ENCODE results near the gene SEMA4B. TPM values are rescaled to one million over a fixed set of nuclear protein-coding genes. Genes with fewer than 3 reads are reported as not detected.
"Not testable (repeated sequence)": the region's sequence is repeated elsewhere in the genome, so short reads cannot be mapped to it uniquely, and the experiment has no call there.

Gene SEMA4B
- total RNA-seq, 2 donors from 2014 or later = 102 to 141 TPM

DNA sequence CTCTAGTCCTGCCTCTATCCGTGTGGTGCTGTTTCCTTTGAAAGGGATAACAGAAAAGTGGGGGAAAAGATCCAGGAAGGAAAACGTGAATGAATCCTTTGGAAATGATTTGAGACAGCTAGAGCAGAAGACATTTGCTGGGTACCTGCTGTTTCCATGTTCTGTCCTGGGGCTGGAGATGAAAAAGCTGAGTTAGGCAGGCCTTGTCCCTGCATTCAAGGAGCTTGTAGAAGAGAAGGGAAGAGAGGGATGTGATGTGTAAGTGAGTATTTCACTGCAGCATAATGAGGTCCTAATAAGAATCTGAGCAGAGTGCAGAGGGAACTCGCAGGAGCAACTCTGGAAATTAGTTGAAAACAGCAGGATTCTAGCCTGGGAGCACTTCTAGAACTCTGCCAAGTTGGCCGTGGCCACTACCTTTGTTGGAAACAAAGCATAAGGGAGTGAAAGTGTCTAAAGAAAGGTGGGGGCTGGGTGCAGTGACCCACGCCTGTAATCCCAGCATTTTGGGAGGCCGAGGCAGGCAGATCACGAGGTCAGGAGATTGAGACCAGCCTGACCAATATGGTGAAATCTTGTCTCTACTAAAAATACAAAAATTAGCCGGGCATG, 13.8 kb upstream of the SEMA4B start:
- Histone ChIP-seq H3K27me3 (no peaks in the 10 kb centered on the region), H3K9me3 (no peaks in the 10 kb centered on the region), H3K4me1 (peaks cover 34% of the 10 kb centered on the region), H3K9ac (ENCODE audit: low read depth in 2 of 2, low read length in 2 of 2) (peak overlapping the region in 1 of 2 donors; percentile 67), H3K36me3 (no peaks in the 10 kb centered on the region), H3K27ac (peak overlapping the region; percentile 99), H3K4me3 (no peak overlapping the region)
- no peak for DNase-seq
- intact Hi-C loops (cut with DNase I) = no loop called here
- no peak for TF ChIP-seq CTCF (IDR thresholded peaks at IDR 0.05)

DNA sequence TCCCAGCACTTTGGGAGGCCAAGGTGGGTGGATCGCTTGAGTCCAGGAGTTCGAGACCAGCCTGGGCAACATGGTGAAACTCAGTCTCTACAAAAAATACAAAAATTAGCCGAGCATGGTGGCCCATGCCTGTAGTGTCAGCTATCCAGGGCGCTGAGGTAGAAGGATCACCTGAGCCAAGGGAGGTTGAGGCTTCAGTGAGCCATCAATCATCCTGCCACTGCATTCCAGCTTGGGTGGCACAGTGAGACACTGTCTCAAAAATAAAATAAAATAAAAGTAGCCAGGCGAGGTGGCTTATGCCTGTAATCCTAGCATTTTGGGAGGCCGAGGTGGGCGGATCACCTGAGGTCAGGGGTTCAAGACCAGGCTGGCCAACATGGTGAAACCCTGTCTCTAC, 13.1 kb upstream of the SEMA4B start:
- H3K27me3 ChIP-seq; H3K36me3 ChIP-seq; H3K4me3 ChIP-seq; H3K9me3 ChIP-seq; DNase-seq; intact Hi-C loops (cut with DNase I); H3K9ac ChIP-seq (ENCODE audit: low read depth in 2 of 2, low read length in 2 of 2): not testable (repeated sequence)
- Histone ChIP-seq H3K4me1 (peaks cover 40% of the 10 kb centered on the region), H3K27ac (peak overlapping the region; percentile 85)

GRCh38 chr15:90188914-90189748, 12.0 kb upstream of the SEMA4B start:
- no peak overlapping the region for H3K4me3 ChIP-seq
- H3K36me3 ChIP-seq = no peaks in the 10 kb centered on the region
- peaks cover 34% of the 10 kb centered on the region for H3K4me1 ChIP-seq
- H3K27ac ChIP-seq = peak overlapping the region; percentile 85
- no peaks in the 10 kb centered on the region for H3K9me3 ChIP-seq
- H3K27me3 ChIP-seq = no peaks in the 10 kb centered on the region
- TF ChIP-seq CTCF (IDR thresholded peaks at IDR 0.05) = no peak
- H3K9ac ChIP-seq (ENCODE audit: low read depth in 2 of 2, low read length in 2 of 2) = no peak overlapping the region
- intact Hi-C loops (cut with DNase I) = no loop called here
- DNase-seq = no peak

DNA sequence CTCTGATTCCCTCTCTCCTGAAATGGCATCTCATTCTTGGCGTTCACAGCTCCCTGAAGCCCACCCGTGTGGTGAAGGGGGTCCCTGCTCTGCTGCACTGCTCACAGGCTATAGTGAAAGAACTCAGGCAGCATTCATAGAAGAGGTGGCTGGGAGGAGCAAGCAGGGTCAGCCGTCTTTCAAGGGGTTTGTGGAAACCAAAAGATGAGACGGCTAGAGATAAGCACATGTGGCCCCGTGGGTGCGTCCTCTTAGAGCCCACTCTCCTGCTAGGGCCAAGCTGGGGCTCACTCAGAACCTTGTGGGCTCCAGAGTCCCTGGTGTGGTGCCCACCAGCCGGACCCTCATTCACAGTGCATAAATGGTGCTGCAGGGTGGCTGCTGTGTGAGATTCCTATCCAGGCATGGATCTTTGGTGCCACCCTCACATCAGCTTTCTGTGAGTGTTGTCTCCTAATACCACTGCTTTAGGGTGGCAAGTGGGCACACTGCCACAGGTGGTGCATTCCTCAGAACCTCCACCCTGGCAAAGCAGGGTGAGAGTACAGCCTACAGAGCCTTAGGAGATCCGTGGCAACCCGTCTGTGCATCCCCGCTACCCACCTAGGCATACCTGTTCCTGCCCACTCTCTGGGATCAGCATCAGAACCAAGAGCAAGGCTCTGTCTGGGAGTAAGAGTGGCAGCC, 11.2 kb upstream of the SEMA4B start:
- peak overlapping the region; percentile 37 to 72 for H3K9ac ChIP-seq (ENCODE audit: low read depth in 2 of 2, low read length in 2 of 2)
- H3K4me3 ChIP-seq = no peak overlapping the region
- H3K4me1 ChIP-seq = peaks cover 34% of the 10 kb centered on the region
- no peak for TF ChIP-seq CTCF (IDR thresholded peaks at IDR 0.05)
- no peak for DNase-seq
- H3K9me3 ChIP-seq = no peaks in the 10 kb centered on the region
- intact Hi-C loops (cut with DNase I) = no loop called here
- H3K27me3 ChIP-seq = no peaks in the 10 kb centered on the region
- no peaks in the 10 kb centered on the region for H3K36me3 ChIP-seq
- H3K27ac ChIP-seq = peak overlapping the region; percentile 85

GRCh38 chr15:90190606-90191343, 10.4 kb upstream of the SEMA4B start:
- H3K4me1 ChIP-seq = peaks cover 34% of the 10 kb centered on the region
- no peaks in the 10 kb centered on the region for H3K27me3 ChIP-seq
- H3K4me3 ChIP-seq = no peak overlapping the region
- intact Hi-C loops (cut with DNase I) = no loop called here
- peak overlapping the region; percentile 85 for H3K27ac ChIP-seq
- peak; percentile 87 for DNase-seq
- H3K9me3 ChIP-seq = no peaks in the 10 kb centered on the region
- peak overlapping the region; percentile 37 to 72 for H3K9ac ChIP-seq (ENCODE audit: low read depth in 2 of 2, low read length in 2 of 2)
- TF ChIP-seq CTCF (IDR thresholded peaks at IDR 0.05) = no peak
- H3K36me3 ChIP-seq = no peaks in the 10 kb centered on the region

All from colonic mucosa (tissue), 4 donors.